Activated T-helper 17 cell treated with anti-CD3 and anti-CD28 coated beads, Interleukin-2, amount 50 U/mL, for 72 hours (primary cell): ENCODE data around the gene JAKMIP3. TPM values are rescaled to one million over a fixed set of nuclear protein-coding genes. Genes with fewer than 3 reads are reported as not detected.
A peak's percentile ranks its signal among the peaks of the same experiment; 100 is the strongest.
"Not testable (repeated sequence)": the region's sequence is repeated elsewhere in the genome, so short reads cannot be mapped to it uniquely, and the experiment has no call there.

Experiments used
- ATAC-seq: fragments of 150-1000 bp; cut with Tn5 transposase; replicated peaks from 2 replicates; pipeline ENCODE4 v1.10.0; 2021; ENCODE audit warnings: mild to moderate bottlenecking, moderate library complexity
- H3K27ac Mint-ChIP-seq: one replicate; pipeline ENCODE4 v1.8.0; 2022; ENCODE audit warnings: mixed read lengths
- H3K27me3 Mint-ChIP-seq: one replicate; pipeline ENCODE4 v1.8.0; 2022; ENCODE audit warnings: mixed read lengths
- H3K36me3 Mint-ChIP-seq: one replicate; pipeline ENCODE4 v1.8.0; 2022; ENCODE audit warnings: low read depth, mild to moderate bottlenecking, mixed read lengths
- H3K4me1 Mint-ChIP-seq: one replicate; pipeline ENCODE4 v1.8.0; 2022; ENCODE audit warnings: mixed read lengths
- H3K4me3 Mint-ChIP-seq: one replicate; pipeline ENCODE4 v1.8.0; 2022; ENCODE audit warnings: mild to moderate bottlenecking, mixed read lengths
- H3K9me3 Mint-ChIP-seq: one replicate; pipeline ENCODE4 v1.8.0; 2022; ENCODE audit warnings: mixed read lengths
- total RNA-seq, 2 donors: library from RNA; stranded (reverse); gene quantifications; one replicate each; pipeline ENCODE4 v1.2.3, GENCODE V29; 2022

Gene JAKMIP3
- total RNA-seq, 2 donors from 2014 or later = 0.26 to 1.2 TPM

DNA sequence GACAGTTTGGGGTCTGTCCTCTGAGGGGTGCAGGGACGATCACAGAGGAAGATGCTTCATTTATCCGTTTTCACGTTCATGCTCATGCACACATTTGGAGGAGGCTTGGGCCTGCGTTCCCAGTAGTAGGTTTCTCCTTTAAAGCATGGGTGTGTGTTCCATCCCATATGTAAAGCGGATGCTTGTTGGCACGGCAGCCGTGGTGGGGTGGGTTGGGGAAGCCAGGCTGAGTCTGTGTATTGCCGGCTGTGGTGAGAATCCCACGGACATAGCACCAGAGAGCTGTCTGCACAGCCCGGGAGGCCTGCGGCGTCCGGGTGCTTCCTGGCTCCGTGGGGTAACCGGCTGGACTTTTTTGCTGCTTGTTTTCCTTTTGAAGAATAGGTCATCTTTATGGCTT lies 440 bp downstream of the JAKMIP3 start:
- H3K36me3 Mint-ChIP-seq = no peaks in the 10 kb centered on the region
- no peaks in the 10 kb centered on the region for H3K9me3 Mint-ChIP-seq
- ATAC-seq = no peak
- H3K4me3 Mint-ChIP-seq = peak overlapping the region; percentile 56
- H3K4me1 Mint-ChIP-seq = no peaks in the 10 kb centered on the region
- H3K27ac Mint-ChIP-seq = no peak overlapping the region
- H3K27me3 Mint-ChIP-seq = peaks cover 7% of the 10 kb centered on the region

DNA sequence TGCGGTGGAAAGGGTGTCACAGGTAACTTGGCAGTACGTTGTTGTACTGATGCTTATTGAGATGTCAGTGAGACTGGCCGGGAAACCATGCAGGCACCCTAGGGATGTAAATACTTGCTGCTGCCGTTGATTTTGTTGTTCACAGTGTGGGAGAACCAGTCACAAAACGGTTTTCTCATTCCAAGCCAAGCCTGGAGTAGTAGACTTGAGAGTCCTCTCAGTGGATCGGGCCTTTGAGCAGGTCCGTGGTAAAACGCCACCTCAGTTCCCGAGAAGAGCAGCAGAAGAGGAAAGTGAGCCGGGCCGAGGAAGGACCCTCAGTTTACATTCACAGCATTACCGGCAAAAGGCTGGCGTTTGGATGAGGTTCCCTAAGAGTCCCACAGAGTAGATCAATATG lies 1.1 kb downstream of the JAKMIP3 start:
- no peaks in the 10 kb centered on the region for H3K4me1 Mint-ChIP-seq

DNA sequence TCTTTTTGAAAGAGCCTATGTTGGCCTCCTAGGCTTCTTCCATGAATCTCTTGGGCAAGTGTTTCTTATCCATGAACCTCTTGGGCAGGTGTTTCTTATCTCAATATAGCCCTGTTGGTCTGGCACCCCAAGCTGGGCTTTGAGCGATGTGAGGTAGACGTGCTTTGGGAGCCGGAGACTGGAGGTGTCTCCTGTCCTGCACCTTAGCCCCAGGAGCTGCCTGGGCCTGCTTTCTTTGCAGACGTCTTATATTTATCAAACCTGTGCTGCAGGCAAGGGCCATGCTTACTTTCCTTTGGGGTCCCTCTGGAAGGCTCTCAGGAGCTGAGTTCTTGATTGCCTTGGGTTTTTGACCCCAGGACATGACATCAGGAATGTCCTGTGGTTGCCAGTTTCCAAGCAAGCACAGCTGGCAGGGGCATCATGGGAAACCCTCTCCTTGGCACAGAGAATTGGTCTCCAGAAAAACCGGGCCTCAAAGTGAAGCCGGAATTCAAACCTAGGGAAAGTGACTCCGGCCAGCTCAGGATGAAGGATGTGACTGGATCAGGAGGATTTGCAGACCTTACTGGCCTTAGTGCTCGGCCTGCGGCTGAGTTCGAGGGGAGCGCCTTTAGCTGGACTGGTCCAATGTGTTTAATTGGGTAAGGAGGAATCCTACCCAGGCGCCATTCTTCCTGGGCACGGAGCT lies 2.8 kb downstream of the JAKMIP3 start:
- no peaks in the 10 kb centered on the region for H3K9me3 Mint-ChIP-seq
- no peaks in the 10 kb centered on the region for H3K36me3 Mint-ChIP-seq
- no peak overlapping the region for H3K27ac Mint-ChIP-seq

More for the DNA sequence above, 1.1 kb downstream of the JAKMIP3 start:
- H3K9me3 Mint-ChIP-seq = no peaks in the 10 kb centered on the region
- peaks cover 2% of the 10 kb centered on the region for H3K27me3 Mint-ChIP-seq
- no peak overlapping the region for H3K4me3 Mint-ChIP-seq
- no peak overlapping the region for H3K27ac Mint-ChIP-seq
- H3K36me3 Mint-ChIP-seq = no peaks in the 10 kb centered on the region
- ATAC-seq = no peak

DNA sequence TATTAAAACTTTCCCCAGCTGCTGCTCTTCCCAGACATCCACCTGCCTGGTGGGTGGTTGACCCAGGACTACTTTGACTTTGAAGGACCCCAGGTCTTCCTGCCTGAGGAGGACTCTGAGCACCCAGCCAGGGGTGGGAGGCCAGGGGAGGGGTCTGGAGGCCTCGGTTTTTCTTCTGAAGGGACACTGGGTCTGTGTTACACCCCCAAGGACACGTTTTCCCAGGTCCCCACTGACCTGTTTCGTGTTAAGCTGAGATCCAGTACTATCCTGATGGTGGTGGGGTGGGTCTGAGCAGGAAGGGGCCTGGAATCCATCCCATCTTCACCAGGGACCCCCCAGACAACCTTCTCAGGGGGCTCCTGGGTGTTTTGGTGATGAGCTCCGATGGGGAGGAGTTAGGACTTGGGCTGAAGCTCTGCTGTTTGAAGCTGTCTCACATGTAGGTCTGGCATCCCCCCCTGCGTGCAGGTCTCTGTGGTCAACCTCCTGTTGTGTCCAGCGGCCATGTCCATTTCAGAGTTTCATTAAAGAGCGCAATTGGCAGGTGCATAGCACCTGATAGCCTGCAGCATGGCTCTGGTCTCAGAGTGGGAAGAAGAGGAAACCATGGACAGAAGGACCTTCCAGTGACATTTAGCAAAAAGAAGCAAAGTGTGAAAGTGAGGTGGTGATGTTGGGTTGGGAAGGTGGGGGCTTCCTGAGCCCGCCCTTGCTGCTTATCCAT lies 3.5 kb downstream of the JAKMIP3 start:
- peaks cover 4% of the 10 kb centered on the region for H3K27me3 Mint-ChIP-seq
- no peaks in the 10 kb centered on the region for H3K36me3 Mint-ChIP-seq
- H3K9me3 Mint-ChIP-seq = no peaks in the 10 kb centered on the region
- no peak overlapping the region for H3K27ac Mint-ChIP-seq
- no peak for ATAC-seq
- H3K4me1 Mint-ChIP-seq = no peaks in the 10 kb centered on the region
- no peak overlapping the region for H3K4me3 Mint-ChIP-seq

More for the DNA sequence above, 2.8 kb downstream of the JAKMIP3 start:
- H3K27me3 Mint-ChIP-seq = peaks cover 4% of the 10 kb centered on the region
- no peak overlapping the region for H3K4me3 Mint-ChIP-seq
- no peaks in the 10 kb centered on the region for H3K4me1 Mint-ChIP-seq
- ATAC-seq = no peak

DNA sequence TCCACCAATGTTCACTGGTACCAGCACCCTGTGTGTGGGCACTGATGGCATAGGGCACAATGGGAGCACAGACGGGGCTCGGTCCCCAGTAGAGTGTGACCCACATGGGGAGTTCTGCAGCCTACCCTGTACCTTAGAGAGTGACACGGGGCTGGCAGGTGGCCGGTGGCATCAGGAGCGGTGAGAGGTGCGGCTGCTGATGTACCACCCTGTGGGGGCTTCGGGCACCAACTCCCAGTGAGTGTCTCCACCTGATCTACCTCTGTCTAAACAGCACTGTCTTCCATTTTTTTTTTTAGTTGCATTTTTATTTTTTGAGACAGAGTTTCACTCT lies 4.1 kb downstream of the JAKMIP3 start:
- H3K27me3 Mint-ChIP-seq = peaks cover 8% of the 10 kb centered on the region
- no peaks in the 10 kb centered on the region for H3K9me3 Mint-ChIP-seq
- H3K4me1 Mint-ChIP-seq = no peaks in the 10 kb centered on the region
- H3K4me3 Mint-ChIP-seq = no peak overlapping the region
- H3K27ac Mint-ChIP-seq = no peak overlapping the region
- ATAC-seq = no peak
- H3K36me3 Mint-ChIP-seq = no peaks in the 10 kb centered on the region

DNA sequence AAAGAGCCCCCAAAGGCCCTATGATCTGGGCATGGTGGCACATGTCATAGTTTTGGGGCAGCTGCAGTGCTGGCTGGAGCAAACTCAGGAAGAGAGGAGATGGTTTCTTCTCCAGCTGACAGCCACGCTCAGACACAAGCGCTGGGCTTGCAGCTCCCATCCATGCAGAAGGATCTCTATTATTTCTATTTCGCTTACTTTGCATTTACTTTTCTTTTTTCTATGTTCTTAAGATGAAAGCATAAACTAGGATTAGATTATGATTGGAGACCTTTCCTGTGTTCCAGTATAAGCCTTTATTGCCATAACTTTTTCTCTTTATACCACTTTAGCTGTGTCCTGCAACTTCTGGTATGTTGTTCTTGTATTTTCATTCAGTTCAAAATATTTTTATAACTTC lies 5.0 kb downstream of the JAKMIP3 start:
- Mint-ChIP-seq H3K27me3 (peaks cover 11% of the 10 kb centered on the region), H3K4me1 (no peaks in the 10 kb centered on the region), H3K27ac (no peak overlapping the region)

DNA sequence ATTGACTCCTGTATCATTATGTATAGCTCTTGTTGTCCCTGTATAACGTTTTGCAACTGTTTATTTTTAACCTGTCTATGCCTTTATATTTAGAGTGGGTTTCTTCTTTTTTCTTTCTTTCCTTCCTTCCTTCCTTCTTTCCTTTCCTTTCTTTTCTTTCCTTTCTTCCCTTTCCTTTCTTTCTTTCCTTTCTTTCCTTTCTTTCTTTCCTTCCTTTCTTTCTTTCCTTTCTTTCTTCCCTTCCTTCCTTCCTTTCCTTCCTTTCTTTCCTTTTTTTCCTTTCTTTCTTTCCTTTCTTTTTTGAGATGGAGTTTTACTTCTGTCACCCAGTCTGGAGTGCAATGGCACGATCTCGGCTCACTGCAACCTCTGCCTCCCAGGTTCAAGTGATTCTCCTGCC lies 5.9 kb downstream of the JAKMIP3 start:
- no peaks in the 10 kb centered on the region for H3K9me3 Mint-ChIP-seq
- ATAC-seq = no peak
- peaks cover 11% of the 10 kb centered on the region for H3K27me3 Mint-ChIP-seq
- no peak overlapping the region for H3K4me3 Mint-ChIP-seq
- no peaks in the 10 kb centered on the region for H3K36me3 Mint-ChIP-seq
- H3K4me1 Mint-ChIP-seq = no peaks in the 10 kb centered on the region
- H3K27ac Mint-ChIP-seq = no peak overlapping the region

More for the DNA sequence above, 5.0 kb downstream of the JAKMIP3 start:
- H3K4me3 Mint-ChIP-seq = no peak overlapping the region
- no peaks in the 10 kb centered on the region for H3K9me3 Mint-ChIP-seq
- no peak for ATAC-seq
- H3K36me3 Mint-ChIP-seq = no peaks in the 10 kb centered on the region

DNA sequence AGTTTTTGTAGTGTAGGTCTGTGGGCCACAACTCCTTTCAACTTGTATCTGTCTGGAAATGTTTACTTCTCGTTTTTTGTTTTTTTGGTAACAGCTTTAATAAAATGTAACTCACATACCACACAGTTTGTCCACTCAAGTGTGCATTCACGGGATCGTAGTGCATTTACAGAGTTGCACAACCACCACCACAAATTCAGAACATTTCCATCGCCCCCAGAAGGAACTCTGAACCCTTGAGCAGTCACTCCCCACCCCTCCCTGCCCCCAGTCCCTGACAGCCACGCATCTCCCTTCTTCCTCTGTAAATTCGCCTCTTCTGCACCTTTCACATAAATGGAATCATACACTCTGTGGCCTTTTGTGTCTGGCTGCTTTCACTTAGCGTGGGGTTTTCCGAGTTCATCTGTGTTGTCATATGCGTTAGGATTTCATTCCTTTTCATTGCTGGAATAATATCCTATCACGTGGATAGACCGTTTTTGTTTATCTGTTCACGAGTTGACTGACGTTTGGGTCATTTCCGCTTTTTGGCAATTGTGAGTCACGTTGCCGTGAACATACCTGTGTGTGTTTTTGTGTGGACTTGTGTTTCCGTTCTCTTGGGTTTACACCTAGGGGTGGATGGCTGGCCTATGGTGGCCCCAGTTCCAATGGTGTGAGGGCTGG lies 10.3 kb downstream of the JAKMIP3 start:
- no peaks in the 10 kb centered on the region for H3K9me3 Mint-ChIP-seq
- no peaks in the 10 kb centered on the region for H3K4me1 Mint-ChIP-seq
- H3K27me3 Mint-ChIP-seq = peaks cover 21% of the 10 kb centered on the region
- H3K27ac Mint-ChIP-seq = no peak overlapping the region
- no peak overlapping the region for H3K4me3 Mint-ChIP-seq
- no peaks in the 10 kb centered on the region for H3K36me3 Mint-ChIP-seq
- no peak for ATAC-seq

DNA sequence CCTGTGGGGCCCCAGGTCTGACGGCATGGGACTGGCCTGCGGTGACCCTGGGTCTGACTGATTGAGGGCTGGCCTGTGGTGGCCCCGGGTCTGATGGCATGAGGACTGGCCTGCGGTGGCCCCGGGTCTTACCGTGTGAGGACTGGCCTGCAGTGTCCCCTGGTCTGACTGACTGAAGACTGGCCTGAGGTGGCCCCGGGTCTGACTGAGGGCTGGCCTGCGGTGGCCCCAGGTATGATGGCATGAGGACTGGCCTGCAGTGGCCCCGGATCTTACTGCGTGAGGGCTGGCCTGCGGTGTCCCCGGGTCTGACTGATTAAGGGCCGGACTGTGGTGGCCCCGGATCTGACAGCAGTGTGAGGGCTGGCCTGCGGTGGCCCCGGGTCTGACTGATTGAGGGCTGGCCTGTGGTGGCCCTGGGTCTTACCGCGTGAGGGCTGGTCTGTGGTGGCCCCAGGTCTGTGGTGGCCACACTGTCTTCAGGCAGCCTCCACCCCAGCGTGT lies 10.9 kb downstream of the JAKMIP3 start:
- H3K9me3 Mint-ChIP-seq = no peaks in the 10 kb centered on the region
- H3K4me1 Mint-ChIP-seq = no peaks in the 10 kb centered on the region

DNA sequence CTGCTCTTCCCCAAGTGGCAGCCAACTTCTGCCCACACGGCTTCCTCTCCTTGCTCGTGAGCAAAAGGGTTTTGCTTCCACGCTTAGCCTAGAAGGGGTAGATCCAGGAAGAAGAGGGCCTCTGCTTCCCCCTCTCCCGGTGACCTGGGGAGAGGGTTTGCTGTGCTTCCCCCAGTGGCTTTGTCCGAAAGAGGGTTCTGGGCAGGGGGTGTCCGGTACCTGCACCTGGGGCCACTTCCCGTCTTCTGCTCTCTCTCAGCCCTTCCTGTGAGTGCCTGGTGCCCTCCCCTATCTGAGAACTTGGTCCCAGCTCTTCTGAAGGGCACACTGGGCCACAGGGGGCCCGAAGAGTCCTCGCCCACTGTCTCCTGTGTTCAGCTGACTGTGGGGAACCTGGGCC lies 11.3 kb downstream of the JAKMIP3 start:
- peaks cover 26% of the 10 kb centered on the region for H3K27me3 Mint-ChIP-seq
- H3K4me3 Mint-ChIP-seq = no peak overlapping the region
- no peak for ATAC-seq

More for the DNA sequence above, 10.9 kb downstream of the JAKMIP3 start:
- no peak for ATAC-seq
- Mint-ChIP-seq H3K36me3 (no peaks in the 10 kb centered on the region), H3K27ac (no peak overlapping the region), H3K27me3 (peaks cover 23% of the 10 kb centered on the region), H3K4me3 (no peak overlapping the region)

DNA sequence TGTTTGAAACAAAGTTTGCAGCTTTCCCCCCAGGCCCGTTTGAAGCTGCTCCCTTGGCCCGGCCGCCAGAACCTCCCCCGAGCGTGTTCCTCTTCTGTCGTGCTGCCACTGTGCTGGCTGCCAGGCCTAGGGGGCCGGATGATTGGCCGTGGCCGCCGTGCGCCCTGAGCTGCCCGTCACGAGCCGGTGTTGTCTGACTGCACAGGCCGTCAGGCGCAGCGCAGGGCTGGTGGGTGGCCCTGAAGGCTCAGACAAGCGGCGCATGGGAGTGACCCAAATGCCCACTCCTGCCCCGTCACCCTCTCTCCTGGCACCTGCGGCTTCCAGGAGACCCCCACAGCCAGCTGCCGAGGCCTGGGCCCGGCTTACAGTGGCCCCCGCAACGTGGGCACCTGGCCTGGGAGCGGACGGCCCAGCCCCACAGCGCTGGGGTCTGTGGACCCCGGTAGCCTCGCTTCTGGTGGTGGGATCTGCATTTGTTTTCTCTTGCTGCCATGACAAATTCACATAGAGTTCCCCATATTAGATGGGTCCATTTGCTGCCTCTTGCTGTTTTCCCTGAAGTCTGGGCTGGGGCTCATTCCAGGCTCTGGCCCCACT lies 13.1 kb downstream of the JAKMIP3 start:
- Mint-ChIP-seq H3K4me1 (no peaks in the 10 kb centered on the region), H3K36me3 (no peaks in the 10 kb centered on the region), H3K27ac (no peak overlapping the region), H3K27me3 (peaks cover 33% of the 10 kb centered on the region), H3K9me3 (no peaks in the 10 kb centered on the region), H3K4me3 (no peak overlapping the region)
- ATAC-seq = no peak

More for the DNA sequence above, 11.3 kb downstream of the JAKMIP3 start:
- Mint-ChIP-seq H3K9me3 (no peaks in the 10 kb centered on the region), H3K27ac (no peak overlapping the region), H3K4me1 (no peaks in the 10 kb centered on the region), H3K36me3 (no peaks in the 10 kb centered on the region)

DNA sequence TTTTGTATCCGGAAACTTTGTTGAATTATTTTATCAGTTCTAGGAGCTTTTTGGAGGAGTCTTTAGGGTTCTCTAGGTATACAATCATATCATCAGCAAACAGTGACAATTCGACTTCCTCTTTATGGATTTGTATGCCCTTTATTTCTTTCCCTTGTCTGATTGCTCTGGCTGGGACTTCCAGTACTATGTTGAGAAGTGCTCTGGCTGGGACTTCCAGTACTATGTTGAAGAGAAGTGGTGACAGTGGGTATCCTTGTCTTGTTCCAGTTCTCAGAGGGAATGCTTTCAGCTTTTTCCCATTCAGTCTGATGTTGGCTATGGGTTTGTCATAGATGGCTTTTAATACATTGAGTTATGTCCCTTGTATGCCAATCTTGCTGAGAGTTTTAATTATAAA lies 18.6 kb downstream of the JAKMIP3 start:
- H3K36me3 Mint-ChIP-seq, H3K9me3 Mint-ChIP-seq, H3K27ac Mint-ChIP-seq, H3K4me3 Mint-ChIP-seq, ATAC-seq, H3K4me1 Mint-ChIP-seq: not testable (repeated sequence)
- H3K27me3 Mint-ChIP-seq = peaks cover 38% of the 10 kb centered on the region

DNA sequence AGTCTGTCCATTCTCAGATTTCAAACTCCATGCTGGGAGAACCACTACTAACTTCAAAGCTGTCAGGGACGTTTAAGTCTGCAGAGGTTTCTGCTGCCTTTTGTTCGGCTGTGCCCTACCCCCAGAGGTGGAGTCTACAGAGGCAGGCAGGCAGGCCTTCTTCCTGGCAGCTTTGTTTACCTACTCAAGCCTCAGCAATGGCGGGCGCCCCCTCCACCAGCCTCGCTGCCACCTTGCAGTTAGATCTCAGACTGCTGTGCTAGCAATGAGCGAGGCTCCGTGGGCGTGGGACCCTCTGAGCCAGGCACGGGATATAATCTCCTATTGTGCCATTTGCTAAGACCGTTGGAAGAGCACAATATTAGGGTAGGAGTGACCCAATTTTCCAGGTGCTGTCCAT lies 27.5 kb downstream of the JAKMIP3 start:
- not testable (repeated sequence) for H3K4me3 Mint-ChIP-seq, H3K27ac Mint-ChIP-seq, H3K9me3 Mint-ChIP-seq, H3K36me3 Mint-ChIP-seq, ATAC-seq, H3K4me1 Mint-ChIP-seq
- H3K27me3 Mint-ChIP-seq = peaks cover 44% of the 10 kb centered on the region

DNA sequence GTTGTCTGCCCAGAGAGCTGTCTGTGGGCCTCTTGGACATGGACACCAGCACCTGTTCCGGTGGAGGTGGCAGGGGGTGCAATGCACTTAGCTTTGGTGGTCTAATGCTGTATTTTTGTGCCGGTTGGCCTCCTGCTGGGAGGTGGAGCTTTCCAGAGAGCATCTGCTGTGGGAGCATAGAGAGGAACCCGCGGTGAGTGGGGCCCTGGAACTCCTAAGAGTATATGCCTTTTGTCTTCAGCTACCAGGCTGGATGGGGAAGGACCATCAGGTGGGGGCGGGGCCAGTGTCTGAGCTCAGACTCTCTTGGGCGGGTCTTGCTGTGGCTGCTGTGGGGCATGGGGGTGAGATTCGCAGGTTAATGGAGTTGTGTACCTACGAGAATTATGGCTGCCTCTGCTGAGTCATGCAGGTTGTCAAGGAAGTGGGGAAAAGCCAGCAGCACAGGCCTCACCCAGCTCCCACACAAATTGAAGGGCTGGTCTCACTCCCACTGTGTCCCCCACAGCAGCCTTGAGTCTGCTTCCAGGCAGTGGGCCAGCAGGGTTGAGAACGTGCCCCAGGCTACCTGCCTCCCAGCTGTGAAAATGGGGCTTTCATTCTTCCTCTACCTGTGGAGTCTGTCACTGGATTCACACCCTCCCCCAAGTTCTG lies 29.0 kb downstream of the JAKMIP3 start:
- Mint-ChIP-seq H3K27me3 (peaks cover 44% of the 10 kb centered on the region), H3K9me3 (no peaks in the 10 kb centered on the region), H3K4me3 (no peak overlapping the region), H3K4me1 (peaks cover 10% of the 10 kb centered on the region), H3K36me3 (no peaks in the 10 kb centered on the region), H3K27ac (no peak overlapping the region)
- ATAC-seq = no peak
